OCI-LY3 (cell line): Measurements from ENCODE around the gene PTPRR.

Experiments
- H2AFZ ChIP-seq: fragments of 200-600, 300-600 bp; shearing (Covaris generic); 2 replicates; pipeline ENCODE4 v1.6.0; 2014; ENCODE audit warnings: antibody characterized with exemption, low read depth, low read length
- H3K27ac ChIP-seq: fragments of 200-600, 300-600 bp; sonication (generic); 2 replicates; pipeline ENCODE4 v1.5.1; 2014; ENCODE audit warnings: mild to moderate bottlenecking, low read length, moderate library complexity, mixed read lengths
- H3K27me3 ChIP-seq: fragments of 200-600, 300-600 bp; sonication (generic); 2 replicates; pipeline ENCODE4 v1.6.1; 2014; ENCODE audit warnings: low read depth, low read length, mixed read lengths
- H3K36me3 ChIP-seq: fragments of 200-600, 300-600 bp; sonication (generic); replicated peaks from 2 replicates; pipeline ENCODE3; 2014; ENCODE audit warnings: low read depth, low read length, mixed read lengths
- H3K4me1 ChIP-seq: fragments of 300-600, 200-600 bp; sonication (generic); 2 replicates; pipeline ENCODE4 v1.6.1; 2014; ENCODE audit warnings: low read length, mixed read lengths
- H3K4me2 ChIP-seq: fragments of 200-600, 300-600 bp; sonication (generic); 2 replicates; pipeline ENCODE4 v1.6.1; 2014; ENCODE audit warnings: low read length, mixed read lengths
- H3K4me3 ChIP-seq: fragments of 300-600, 200-600 bp; sonication (generic); 2 replicates; pipeline ENCODE4 v1.5.1; 2014; ENCODE audit warnings: antibody characterized with exemption, mild to moderate bottlenecking, low read length, moderate library complexity
- H3K79me2 ChIP-seq: fragments of 300-600, 200-600 bp; shearing (Covaris generic); 2 replicates; pipeline ENCODE4 v1.6.1; 2014; ENCODE audit warnings: mild to moderate bottlenecking, low read length, mixed read lengths
- H3K9ac ChIP-seq: fragments of 300-600, 200-600 bp; shearing (Covaris generic); 2 replicates; pipeline ENCODE4 v1.6.0; 2014; ENCODE audit warnings: mild to moderate bottlenecking, low read length, moderate library complexity
- H3K9me3 ChIP-seq: fragments of 200-600, 300-600 bp; shearing (Covaris generic); 2 replicates; pipeline ENCODE4 v1.6.1; 2014; ENCODE audit warnings: low read length, mixed read lengths; ENCODE audit not compliant: insufficient read depth
- H4K20me1 ChIP-seq: fragments of 200-600, 300-600 bp; sonication (generic); 2 replicates; pipeline ENCODE4 v1.6.1; 2016; ENCODE audit warnings: low read length, mixed read lengths; ENCODE audit not compliant: insufficient read depth
- CTCF ChIP-seq: fragments of 200-600, 300-600 bp; sonication (generic); IDR thresholded peaks from 2 replicates; pipeline ENCODE4 v1.5.1; 2014; ENCODE audit warnings: antibody characterized with exemption, low read length, low read depth
- EZH2phosphoT487 ChIP-seq: fragments of 200-600 bp; shearing (Covaris generic); IDR thresholded peaks from 2 replicates; pipeline ENCODE4 v1.6.1; 2018; ENCODE audit warnings: antibody characterized with exemption, mixed run types, low read depth

The PTPRR gene

GRCh38 chr12:70758494-70758845, 162.1 kb downstream of the PTPRR start:
- Histone ChIP-seq H4K20me1 (no peaks in the 10 kb centered on the region), H3K4me2 (no peak overlapping the region), H3K4me3 (no peak overlapping the region), H3K79me2 (no peaks in the 10 kb centered on the region), H2AFZ (no peak overlapping the region), H3K9ac (no peak overlapping the region), H3K36me3 (no peaks in the 10 kb centered on the region), H3K4me1 (no peaks in the 10 kb centered on the region), H3K27me3 (no peaks in the 10 kb centered on the region; the same call in 1 of the 2 replicates), H3K9me3 (no peaks in the 10 kb centered on the region), H3K27ac (no peak overlapping the region)
- TF ChIP-seq EZH2phosphoT487 (no peak), CTCF (no peak)

GRCh38 chr12:70757830-70758493, 162.6 kb downstream of the PTPRR start:
- H3K4me1 ChIP-seq = no peaks in the 10 kb centered on the region
- H3K9me3 ChIP-seq = no peaks in the 10 kb centered on the region
- H2AFZ ChIP-seq = no peak overlapping the region
- H3K27me3 ChIP-seq = peaks cover 2% of the 10 kb centered on the region; the same call in 1 of the 2 replicates
- H3K9ac ChIP-seq = no peak overlapping the region
- H3K4me2 ChIP-seq = no peak overlapping the region
- H4K20me1 ChIP-seq = no peaks in the 10 kb centered on the region
- no peaks in the 10 kb centered on the region for H3K36me3 ChIP-seq
- TF ChIP-seq EZH2phosphoT487 (no peak), CTCF (no peak)
- H3K79me2 ChIP-seq = no peaks in the 10 kb centered on the region
- H3K27ac ChIP-seq = no peak overlapping the region
- H3K4me3 ChIP-seq = no peak overlapping the region

GRCh38 chr12:70756791-70757190, 163.7 kb downstream of the PTPRR start:
- H3K27ac ChIP-seq = no peak overlapping the region
- TF ChIP-seq CTCF = no peak
- no peak for TF ChIP-seq EZH2phosphoT487
- H3K9ac ChIP-seq = no peak overlapping the region
- no peaks in the 10 kb centered on the region for H3K9me3 ChIP-seq
- no peak overlapping the region for H2AFZ ChIP-seq
- peaks cover 12% of the 10 kb centered on the region; the same call in 1 of the 2 replicates for H3K27me3 ChIP-seq
- H4K20me1 ChIP-seq = no peaks in the 10 kb centered on the region
- no peaks in the 10 kb centered on the region for H3K79me2 ChIP-seq
- H3K4me3 ChIP-seq = no peak overlapping the region
- no peaks in the 10 kb centered on the region for H3K36me3 ChIP-seq
- H3K4me2 ChIP-seq = no peak overlapping the region
- no peaks in the 10 kb centered on the region for H3K4me1 ChIP-seq

GRCh38 chr12:70756118-70756517, 164.4 kb downstream of the PTPRR start:
- Histone ChIP-seq H3K79me2 (no peaks in the 10 kb centered on the region), H4K20me1 (no peaks in the 10 kb centered on the region), H3K27me3 (peaks cover 18% of the 10 kb centered on the region; the same call in 1 of the 2 replicates), H3K9ac (no peak overlapping the region), H3K4me2 (no peak overlapping the region), H3K27ac (no peak overlapping the region), H3K4me3 (no peak overlapping the region), H3K36me3 (no peaks in the 10 kb centered on the region), H3K4me1 (no peaks in the 10 kb centered on the region), H3K9me3 (no peaks in the 10 kb centered on the region), H2AFZ (no peak overlapping the region)
- TF ChIP-seq CTCF = no peak
- TF ChIP-seq EZH2phosphoT487 = no peak
